CD4-positive, alpha-beta T cell treated with Interleukin-6 at 100 ng/mL for 8 hours (primary cell): ENCODE data around the gene SLC44A1.

ENCODE experiments used
- DNase-seq: peaks from one replicate; pipeline ENCODE4 v3.0.0-alpha.2; 2020; ENCODE audit warnings: mixed read lengths, low spot score

Gene SLC44A1

GRCh38 chr9:105273731-105274130, 29.3 kb downstream of the SLC44A1 start:
- no peak for DNase-seq

DNA sequence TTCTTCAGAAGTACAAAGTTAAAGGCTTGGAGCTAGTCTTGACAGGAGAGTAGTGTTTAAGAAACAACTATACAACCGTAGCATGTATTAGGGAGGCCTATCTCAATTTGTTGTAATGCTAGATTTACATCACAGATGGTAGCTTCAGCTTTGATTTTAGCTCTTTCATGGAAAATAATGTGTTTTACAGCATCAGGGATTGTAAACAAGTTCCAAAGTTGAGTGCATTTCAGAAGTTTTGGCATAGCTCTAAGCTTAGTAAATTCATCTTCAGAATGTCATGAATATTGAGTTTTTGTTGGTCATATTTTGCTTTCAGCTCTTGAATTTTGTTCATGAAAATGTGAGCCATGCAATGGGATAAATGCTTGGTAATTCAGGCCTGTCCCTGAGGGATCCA, 30.7 kb downstream of the SLC44A1 start:
- DNase-seq = no peak

- DNase-seq = no peak
Measured at GRCh38 chr9:105275938-105276337, 31.5 kb downstream of the SLC44A1 start.

DNA sequence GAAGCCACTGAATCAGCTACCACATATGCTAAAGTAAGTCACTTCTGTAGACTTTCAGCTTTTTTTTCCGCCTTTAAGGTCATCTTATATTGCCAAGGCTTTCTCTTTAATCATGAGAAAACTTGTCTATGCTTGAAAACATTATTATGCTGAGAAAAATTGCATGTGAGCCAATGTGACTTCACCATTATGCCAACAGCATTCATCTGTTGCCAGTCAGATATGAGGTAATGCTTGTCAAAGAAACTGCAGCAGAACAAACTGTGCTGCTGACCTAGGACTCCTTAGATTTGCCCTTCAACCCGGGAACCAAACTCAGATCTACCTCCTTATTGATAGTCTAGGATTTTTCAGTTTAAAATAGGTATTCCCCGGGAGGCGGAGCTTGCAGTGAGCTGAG, 34.3 kb downstream of the SLC44A1 start:
- DNase-seq = no peak

- no peak for DNase-seq
Measured at GRCh38 chr9:105280691-105281090, 36.2 kb downstream of the SLC44A1 start.

DNA sequence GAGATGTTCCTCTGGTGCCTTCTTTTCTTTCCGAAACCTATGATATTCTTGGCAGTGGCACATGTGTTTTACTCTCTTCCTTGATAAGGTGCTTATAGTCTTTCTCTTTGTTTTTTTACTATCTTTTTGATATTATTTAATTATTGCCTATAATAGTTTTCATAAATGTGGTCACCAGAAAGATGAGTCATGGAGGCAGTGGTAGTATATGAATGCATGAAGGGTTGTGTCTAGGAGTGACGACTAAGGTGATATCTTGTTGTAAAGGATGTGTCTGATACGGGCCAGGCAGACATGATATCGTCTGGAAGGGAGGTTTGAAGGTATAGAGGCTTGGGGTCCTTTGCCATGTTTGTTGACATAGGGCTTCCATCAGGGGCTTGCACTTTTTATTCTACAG, 36.8 kb downstream of the SLC44A1 start:
- no peak for DNase-seq

DNA sequence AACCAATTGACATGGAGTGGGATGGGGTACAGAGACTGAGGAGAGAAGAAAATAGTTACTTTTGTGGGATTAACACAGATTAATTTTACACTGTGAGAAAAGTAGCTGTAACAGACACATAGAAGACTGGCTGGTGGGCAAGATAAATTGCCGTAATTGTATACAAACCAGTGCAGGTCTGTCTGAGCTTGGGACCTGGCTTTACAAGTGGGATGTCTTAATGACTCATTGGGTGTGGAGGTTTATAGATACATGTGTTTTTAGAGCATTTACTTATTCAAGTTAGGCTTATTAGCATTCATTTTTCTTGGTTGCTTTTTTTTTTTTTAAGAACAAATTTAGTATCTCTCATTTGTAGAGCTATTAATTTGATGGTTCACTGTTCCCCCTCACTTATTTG, 37.5 kb downstream of the SLC44A1 start:
- DNase-seq = no peak

DNA sequence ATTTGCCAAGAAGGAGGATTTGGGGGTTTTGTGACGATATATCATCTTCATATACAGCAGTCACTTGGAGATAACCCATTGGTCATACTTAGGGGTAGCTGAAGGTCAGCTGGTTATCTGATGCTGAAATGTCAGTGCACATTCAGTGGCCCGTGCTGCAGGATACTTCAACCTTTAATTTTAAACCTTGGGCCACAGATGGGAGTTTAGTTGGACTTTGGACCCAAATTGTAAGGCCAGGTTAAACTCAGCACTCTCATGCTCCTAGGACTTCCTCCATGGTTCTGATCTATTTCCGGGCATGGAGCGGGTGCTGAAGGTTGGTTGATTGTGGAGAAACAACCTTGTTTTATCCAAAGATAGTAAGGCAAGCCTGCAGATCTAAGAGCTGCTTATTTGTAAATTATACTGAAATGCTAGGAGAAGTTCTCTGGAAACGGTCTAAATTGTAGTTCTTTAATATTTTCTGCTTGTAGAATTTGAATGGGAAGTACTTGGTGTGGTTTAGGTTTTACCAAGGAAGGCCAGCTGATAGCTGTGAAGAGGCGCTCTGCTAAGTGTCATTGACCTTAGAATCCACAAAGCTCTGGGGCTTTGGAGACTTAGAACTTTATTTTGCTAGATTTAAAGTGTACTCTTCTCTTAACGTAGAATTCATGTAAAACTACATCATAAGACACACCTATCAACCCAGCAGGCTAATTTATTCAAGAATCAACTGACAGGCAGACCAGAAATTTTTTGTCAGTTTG, 38.6 kb downstream of the SLC44A1 start:
- DNase-seq = no peak

DNA sequence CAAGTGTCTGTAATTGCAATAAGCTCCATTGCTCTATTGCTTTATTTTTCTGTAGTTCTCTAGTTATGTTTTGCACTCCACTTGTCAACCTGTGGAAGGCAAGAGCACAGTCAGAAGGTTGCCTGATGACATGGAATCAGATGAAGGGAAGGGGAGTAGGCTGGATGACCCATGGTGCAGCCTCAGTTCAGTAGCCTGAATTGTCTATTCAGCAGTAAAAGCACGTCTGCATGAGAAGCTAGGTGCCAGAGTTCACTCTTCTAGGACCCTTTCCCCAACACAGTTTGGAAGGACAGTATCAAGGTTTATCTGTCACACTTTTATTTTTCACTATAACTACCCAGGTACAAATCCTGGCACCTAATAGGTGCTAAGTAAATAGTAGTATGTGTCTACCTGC, 39.3 kb downstream of the SLC44A1 start:
- DNase-seq = no peak

GRCh38 chr9:105284463-105284862, 40.0 kb downstream of the SLC44A1 start:
- DNase-seq = no peak

DNA sequence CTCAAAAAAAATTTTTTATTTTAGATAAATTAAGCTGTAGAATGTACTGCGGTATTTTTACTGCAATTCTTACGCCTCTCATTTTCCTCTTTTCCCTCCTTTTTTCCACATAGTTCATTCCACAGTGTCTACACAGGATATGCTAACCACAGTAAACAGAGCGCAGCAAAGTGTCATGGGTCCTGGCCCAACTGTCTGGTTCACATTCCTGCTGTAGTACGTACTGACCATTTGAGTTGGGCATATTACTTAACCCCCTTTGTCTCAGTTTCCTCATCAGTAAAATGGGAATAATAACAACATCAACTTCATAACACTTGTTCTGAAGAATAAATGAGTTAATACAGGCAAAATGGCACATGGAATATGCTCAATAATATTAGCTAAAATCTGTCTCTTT, 41.6 kb downstream of the SLC44A1 start:
- DNase-seq = no peak

- no peak for DNase-seq
Measured at GRCh38 chr9:105289305-105289704, 44.9 kb downstream of the SLC44A1 start.

DNA sequence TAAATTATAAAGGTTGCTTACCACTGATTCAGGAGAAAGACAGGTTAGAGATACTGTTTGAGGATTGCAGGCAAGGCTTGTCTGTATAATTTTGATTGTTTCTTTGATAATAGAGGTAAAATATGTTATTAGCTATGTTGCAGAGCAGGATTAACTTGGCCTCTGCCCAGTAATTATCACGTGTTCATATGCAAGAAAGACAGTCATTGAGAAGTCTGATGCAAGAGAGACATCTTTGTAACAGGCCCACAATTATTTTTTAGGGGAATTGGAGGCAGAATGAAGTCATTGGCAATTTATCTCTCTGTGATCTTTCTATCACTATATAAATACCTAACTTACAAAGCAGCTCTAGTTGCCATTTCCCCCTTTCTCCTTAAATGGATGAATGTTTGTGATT, 46.0 kb downstream of the SLC44A1 start:
- DNase-seq = no peak

DNA sequence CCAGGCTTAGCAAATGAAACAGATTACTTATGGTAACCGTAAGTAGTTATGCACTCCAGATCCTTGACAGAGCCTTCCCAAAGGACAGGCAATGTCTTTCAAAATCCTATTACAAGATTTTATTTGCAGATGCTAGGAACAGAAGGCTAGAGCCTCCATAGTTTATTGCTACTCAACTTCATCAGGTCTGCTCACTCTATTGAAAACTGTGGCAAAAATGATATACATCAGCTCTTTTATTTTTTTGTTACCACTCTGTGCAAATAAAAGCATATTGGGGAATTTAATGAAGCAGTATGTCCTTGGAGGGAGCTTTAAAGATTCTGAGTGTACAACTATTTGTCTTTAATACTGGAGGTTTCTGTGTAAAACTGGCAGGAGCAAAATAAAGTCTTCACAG, 46.5 kb downstream of the SLC44A1 start:
- no peak for DNase-seq

DNA sequence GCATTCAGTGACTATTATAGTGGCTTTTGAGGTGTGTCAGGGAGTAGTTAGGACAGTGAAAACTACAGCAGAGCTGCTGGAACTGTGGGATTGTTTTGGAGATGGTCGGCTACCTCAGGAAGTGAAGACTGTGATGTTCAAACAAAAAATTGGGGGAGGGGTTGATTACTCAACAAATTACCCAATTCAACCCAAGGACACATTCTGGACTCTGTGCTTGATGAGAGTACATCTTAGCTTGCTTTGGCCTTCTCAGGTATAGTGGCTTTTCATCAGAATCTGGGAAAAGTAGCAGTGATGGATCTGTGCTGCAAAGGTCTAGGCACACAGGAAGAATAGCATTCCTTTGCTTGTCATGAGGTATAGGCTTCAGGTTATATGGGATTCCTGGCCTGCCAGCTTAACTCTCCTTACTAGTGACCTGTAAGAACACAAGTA, 47.0 kb downstream of the SLC44A1 start:
- no peak for DNase-seq

- DNase-seq = no peak
Measured at GRCh38 chr9:105291938-105292337, 47.5 kb downstream of the SLC44A1 start.

DNA sequence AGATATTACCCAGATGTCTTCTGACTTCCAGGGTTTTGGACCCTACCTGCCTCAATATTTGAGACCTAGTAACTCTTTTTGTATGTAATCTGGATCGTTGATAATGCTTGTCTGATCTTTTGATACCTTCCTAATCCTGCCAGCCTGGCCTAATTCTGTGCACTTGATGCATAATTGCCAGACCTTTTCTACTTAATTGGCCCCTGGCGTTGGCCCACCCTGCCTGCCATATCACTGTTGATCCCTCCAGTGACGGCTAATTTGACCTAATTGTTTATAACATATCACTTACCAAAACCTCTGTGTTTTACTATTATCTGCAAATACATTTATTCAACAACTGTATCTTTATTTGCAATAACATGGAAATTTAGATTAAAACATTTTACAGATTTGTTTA, 49.0 kb downstream of the SLC44A1 start:
- DNase-seq = no peak

DNA sequence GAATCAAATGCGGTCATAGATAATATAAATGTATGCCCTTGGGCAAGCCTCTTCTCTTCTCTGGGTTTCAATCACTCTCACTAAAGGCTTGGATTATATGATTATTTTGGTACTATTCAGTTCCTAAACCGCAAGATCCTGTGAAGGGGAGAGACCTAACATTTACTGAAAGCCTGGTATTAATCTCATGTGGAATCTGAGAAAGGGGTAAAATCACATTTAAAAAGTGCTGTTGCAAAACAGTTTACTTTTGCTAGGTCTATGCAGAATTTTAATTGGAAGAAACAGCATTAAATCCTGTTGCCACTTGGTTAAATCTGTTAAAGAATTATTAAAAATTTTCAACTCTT, 50.7 kb downstream of the SLC44A1 start:
- no peak for DNase-seq

DNA sequence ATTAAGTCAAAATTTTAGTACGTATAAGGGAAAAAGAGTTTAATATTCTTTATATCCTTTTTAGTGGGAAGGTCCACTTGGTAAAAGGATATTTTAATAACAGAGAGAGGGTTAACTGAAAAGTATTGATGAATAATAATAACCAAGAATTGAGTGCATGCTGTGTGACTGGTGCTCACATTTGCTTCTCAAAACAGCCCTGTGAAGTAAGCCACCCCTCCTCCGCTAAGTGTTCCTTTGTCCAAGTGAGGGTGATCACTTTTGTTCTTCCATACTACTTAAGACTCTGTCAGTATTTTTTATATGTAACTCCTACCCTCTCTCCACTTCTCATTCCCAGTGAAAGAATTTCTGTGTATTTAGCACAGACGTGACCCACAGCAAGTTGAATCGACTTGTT, 51.5 kb downstream of the SLC44A1 start:
- DNase-seq = no peak

GRCh38 chr9:105296445-105296844, 52.0 kb downstream of the SLC44A1 start:
- DNase-seq = no peak

DNA sequence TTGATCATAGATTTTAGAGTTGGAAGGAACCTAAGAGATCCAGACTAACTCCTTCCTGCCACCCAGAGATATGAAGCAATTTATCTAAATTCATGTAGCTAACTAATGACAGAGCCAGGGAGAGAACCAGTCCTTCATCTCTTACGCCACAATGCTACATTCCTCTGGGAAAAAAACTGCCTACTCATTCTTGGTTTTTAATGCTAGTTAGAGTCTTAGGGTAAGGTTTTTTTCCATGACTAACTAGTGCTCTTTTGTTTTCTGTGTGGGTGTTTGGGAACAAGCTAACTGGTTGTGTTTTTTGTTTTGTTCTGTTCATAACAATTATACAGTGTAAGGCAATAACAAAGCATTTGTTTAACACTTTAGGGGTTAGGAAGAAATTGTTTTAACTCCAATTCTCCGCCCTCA, 52.4 kb downstream of the SLC44A1 start:
- no peak for DNase-seq

DNA sequence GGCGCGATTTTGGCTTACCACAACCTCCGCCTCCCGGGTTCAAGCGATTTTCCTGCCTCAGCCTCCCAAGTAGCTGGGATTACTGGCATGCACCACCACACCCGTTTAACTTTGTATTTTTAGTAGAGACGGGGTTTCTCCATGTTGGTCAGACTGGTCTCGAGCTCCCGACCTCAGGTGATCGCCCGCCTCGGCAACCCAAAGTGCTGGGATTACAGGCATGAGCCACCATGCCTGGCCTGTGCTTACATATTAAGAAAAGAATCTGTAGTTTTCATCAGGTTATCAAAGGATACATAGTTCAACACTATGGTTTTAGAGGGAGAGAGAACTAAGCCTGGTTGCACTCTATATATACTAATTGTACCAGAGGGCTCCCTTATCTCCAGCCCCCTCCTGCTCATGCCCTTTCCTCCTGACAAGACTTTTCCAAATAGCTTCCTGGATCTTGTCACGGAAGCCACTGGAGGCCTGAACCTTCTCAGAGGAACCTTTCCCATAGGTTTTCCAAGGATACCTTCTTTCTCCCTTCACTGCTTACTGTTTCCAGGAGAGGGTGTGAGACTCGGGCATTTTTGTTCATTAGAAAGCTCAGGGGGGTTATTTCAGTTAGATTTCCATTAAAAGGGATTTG, 53.1 kb downstream of the SLC44A1 start:
- DNase-seq = no peak

GRCh38 chr9:105299190-105299854, 54.9 kb downstream of the SLC44A1 start:
- DNase-seq = no peak

- no peak for DNase-seq
Measured at GRCh38 chr9:105302728-105303127, 58.3 kb downstream of the SLC44A1 start.
